HepG2 (cell line): ENCODE data around the gene IL1RAPL1. TPM values are rescaled to one million over a fixed set of nuclear protein-coding genes. Genes with fewer than 3 reads are reported as not detected.

Source experiments
- ATAC-seq: fragments of 200-7000 bp; cut with Tn5 transposase; 3 replicates; pipeline ENCODE4 v1.9.1; 2020; ENCODE audit warnings: mild to moderate bottlenecking, moderate library complexity
- BruUV-seq: library from RNA; stranded (reverse); fragments of 400-500 nt; replicated peaks from 2 replicates; lab custom pipeline; 2021; lab: Mats Ljungman, UMichigan
- CTCF ChIA-PET: fragments of 300-600 bp; formaldehyde crosslinking; extraction: SDS; loops from one replicate; lab custom pipeline; 2021; ENCODE audit warnings: low total read pairs, inconsistent platforms, low intra/inter-chr PET ratio; lab: Yijun Ruan, JAX
- POLR2A ChIA-PET: fragments of 350-600 bp; sonication (Branson Sonifier 250); formaldehyde crosslinking; loops from one replicate; lab custom pipeline; 2020; ENCODE audit warnings: antibody characterized with exemption, inconsistent platforms; lab: Yijun Ruan, JAX
- DNase-seq: peaks from one replicate; pipeline ENCODE4 v3.0.0-alpha.2; 2015; ENCODE audit warnings: low spot score
- FAIRE-seq: peaks from 3 replicates; lab custom pipeline; 2011; peaks lifted over from hg19 to GRCh38; lab: Jason Lieb, UNC
- H2AFZ ChIP-seq: one replicate; pipeline ENCODE4 v1.6.1; 2011; ENCODE audit warnings: low read length, inconsistent platforms
- H3K27ac ChIP-seq: fragments of 300-600 bp; 3 replicates; pipeline ENCODE4 v1.8.0; 2011; ENCODE audit warnings: mixed run types, mild to moderate bottlenecking, mixed read lengths, low read length, inconsistent platforms; ENCODE audit not compliant: insufficient read depth; ENCODE audit errors: extremely low read length
- H3K27me3 ChIP-seq, 2 experiments: fragments of 200-600 bp in 1 of 2; 2 replicates in 1 of 2; 3 replicates in 1 of 2; pipeline versions ENCODE4 v1.6.0 to v1.8.0; 2011; ENCODE audit warnings: low read length in 2 of 2, mild to moderate bottlenecking in 2 of 2, moderate library complexity in 2 of 2, inconsistent platforms in 1 of 2; ENCODE audit not compliant: insufficient read depth in 2 of 2, control insufficient read depth in 1 of 2
- H3K36me3 ChIP-seq, 2 experiments: fragments of 200-600 bp in 1 of 2; replicated peaks in 1 of 2; 2 replicates in 1 of 2; 3 replicates in 1 of 2; pipeline versions ENCODE4 v1.5.1 to v1.8.0; 2011; ENCODE audit warnings: low read length in 2 of 2, inconsistent platforms in 1 of 2; ENCODE audit not compliant: insufficient read depth in 2 of 2, control insufficient read depth in 1 of 2
- H3K4me1 ChIP-seq: 2 replicates; pipeline ENCODE4 v1.5.1; 2012; ENCODE audit warnings: low read length, inconsistent platforms; ENCODE audit not compliant: insufficient read depth
- H3K4me2 ChIP-seq: 2 replicates; pipeline ENCODE4 v1.6.0; 2011; ENCODE audit warnings: low read depth, low read length, inconsistent platforms
- H3K4me3 ChIP-seq, 3 experiments: fragments of 200-600 bp in 1 of 3; sonication (generic), shearing (Covaris generic) in 1 of 3; replicated peaks in 1 of 3; 2 replicates each; pipeline ENCODE4 v1.5.1; 2011 to 2016; ENCODE audit warnings: low read length in 3 of 3, inconsistent platforms in 2 of 3, low read depth in 2 of 3, mild to moderate bottlenecking in 2 of 3, control low read depth in 1 of 3, mixed read lengths in 1 of 3; ENCODE audit not compliant: insufficient read depth in 1 of 3
- H3K79me2 ChIP-seq: one replicate; pipeline ENCODE4 v1.6.1; 2011; ENCODE audit warnings: low read length, inconsistent platforms; ENCODE audit not compliant: insufficient read depth
- H3K9ac ChIP-seq: 2 replicates; pipeline ENCODE4 v1.6.0; 2011; ENCODE audit warnings: mild to moderate bottlenecking, low read depth, low read length, inconsistent platforms; ENCODE audit not compliant: insufficient read depth
- H3K9me3 ChIP-seq: 2 replicates; pipeline ENCODE4 v1.5.1; 2012; ENCODE audit warnings: mild to moderate bottlenecking, low read length
- H4K20me1 ChIP-seq: 2 replicates; pipeline ENCODE4 v1.6.0; 2011; ENCODE audit warnings: inconsistent platforms, mild to moderate bottlenecking, low read length, moderate library complexity; ENCODE audit not compliant: insufficient read depth
- AKAP8 ChIP-seq: sonication (generic); formaldehyde crosslinking; IDR thresholded peaks from 2 replicates; pipeline ENCODE4 v1.5.1; 2020; ENCODE audit warnings: mild to moderate bottlenecking, missing genetic modification reagents
- ATF1 ChIP-seq: IDR thresholded peaks from 2 replicates; pipeline ENCODE4 v1.6.1; 2016; ENCODE audit warnings: mild to moderate bottlenecking, control low read depth
- ATF3 ChIP-seq: sonication (generic); formaldehyde crosslinking; IDR thresholded peaks from 2 replicates; pipeline ENCODE4 v1.4.0; 2020; ENCODE audit warnings: missing genetic modification reagents
- HIC2 ChIP-seq: sonication (generic); formaldehyde crosslinking; IDR thresholded peaks from 2 replicates; pipeline ENCODE4 v1.9.0; 2022; ENCODE audit warnings: low read depth, missing genetic modification reagents
- HMGA1 ChIP-seq: sonication (generic); formaldehyde crosslinking; conservative IDR thresholded peaks from 2 replicates; pipeline ENCODE4 v1.4.0; 2020; ENCODE audit warnings: missing genetic modification reagents
- JDP2 ChIP-seq: sonication (generic); formaldehyde crosslinking; IDR thresholded peaks from 2 replicates; pipeline ENCODE4 v1.8.1; 2022; ENCODE audit warnings: missing genetic modification reagents, borderline replicate concordance
- MIXL1 ChIP-seq: IDR thresholded peaks from 2 replicates; pipeline ENCODE4 v1.6.1; 2016
- POGZ ChIP-seq: sonication (generic); formaldehyde crosslinking; IDR thresholded peaks from 2 replicates; pipeline ENCODE4 v1.4.0; 2020; ENCODE audit warnings: mild to moderate bottlenecking, missing genetic modification reagents
- PRPF4 ChIP-seq: fragments of 200-400 bp; formaldehyde crosslinking; IDR thresholded peaks from 2 replicates; pipeline ENCODE4 v1.6.1; 2016; ENCODE audit warnings: low read length, low read depth; ENCODE audit not compliant: poor library complexity, severe bottlenecking
- RORA ChIP-seq: sonication (generic); formaldehyde crosslinking; IDR thresholded peaks from 2 replicates; pipeline ENCODE4 v1.5.0; 2020; ENCODE audit warnings: mild to moderate bottlenecking, missing genetic modification reagents, moderate library complexity
- SNAPC2 ChIP-seq: sonication (generic); formaldehyde crosslinking; IDR thresholded peaks from 2 replicates; pipeline ENCODE4 v1.8.1; 2022; ENCODE audit warnings: mild to moderate bottlenecking, missing genetic modification reagents
- SP4 ChIP-seq: sonication (generic); formaldehyde crosslinking; IDR thresholded peaks from 2 replicates; pipeline ENCODE4 v1.8.1; 2023; ENCODE audit warnings: mild to moderate bottlenecking, missing genetic modification reagents
- TBL1XR1 ChIP-seq: fragments of 150-350 bp; IDR thresholded peaks from 2 replicates; pipeline ENCODE4 v1.6.1; 2014; ENCODE audit warnings: borderline replicate concordance, low read length; ENCODE audit not compliant: partially characterized antibody
- ZBTB10 ChIP-seq: sonication (generic); formaldehyde crosslinking; IDR thresholded peaks from 2 replicates; pipeline ENCODE4 v1.4.0; 2020; ENCODE audit warnings: missing genetic modification reagents, borderline replicate concordance
- ZNF256 ChIP-seq: sonication (generic); formaldehyde crosslinking; conservative IDR thresholded peaks from 2 replicates; pipeline ENCODE4 v1.4.0; 2020; ENCODE audit warnings: missing genetic modification reagents
- ZNF652 ChIP-seq: IDR thresholded peaks from 2 replicates; pipeline ENCODE4 v1.6.1; 2016; ENCODE audit warnings: low read depth, borderline replicate concordance
- ZSCAN29 ChIP-seq: sonication (generic); formaldehyde crosslinking; conservative IDR thresholded peaks from 2 replicates; pipeline ENCODE4 v1.4.0; 2020; ENCODE audit warnings: mild to moderate bottlenecking, missing genetic modification reagents
- WGBS: methylation state at CpG from one replicate; pipeline ENCODE4 v1.1.6; 2017; ENCODE audit warnings: low lambda C conversion rate; 5-methylcytosine and 5-hydroxymethylcytosine counted together
- in situ Hi-C: cut with HindIII; loops from 2 replicates; pipeline ENCODE4 v1.10.0; 2017; ENCODE audit warnings: low pct_unique_long_range_greater_than_20kb; ENCODE audit not compliant: extremely low pct_ligation_motif_present
- intact Hi-C: fragments of 100-400 bp; cut with micrococcal nuclease; formaldehyde crosslinking; loops from one replicate; pipeline ENCODE4 v1.10.0; 2022; ENCODE audit not compliant: unreplicated experiment
- polyA plus RNA-seq, 8 experiments: library from polyadenylated mRNA; depleted of rRNA in 3 of 8; stranded (reverse) in 7 of 8; unstranded in 1 of 8; fragments of >200 nt; fragmentation: Illumina TruSeq in 4 of 8; extraction: Trizol in 4 of 8; gene quantifications; 2 replicates each; pipeline versions ENCODE4 v1.2.1 to v1.2.3, GENCODE V29; 2011 to 2016; ENCODE audit warnings: low read depth in 4 of 8, missing spikeins in 1 of 8, mixed read lengths in 1 of 8; ENCODE audit not compliant: insufficient read depth in 1 of 8
- total RNA-seq, 5 experiments: library from RNA; depleted of rRNA; stranded (reverse); fragments of >200 nt; fragmentation: Illumina TruSeq; extraction: Trizol; gene quantifications; 2 replicates each; pipeline ENCODE4 v1.2.3, GENCODE V29; 2016; ENCODE audit warnings: low read depth in 1 of 5
- TF ChIP-seq, protein P1 (sequence below): IDR thresholded peaks from 2 replicates; pipeline ENCODE4 v1.6.1; 2016; ENCODE audit warnings: missing compliant biosample characterization, missing genetic modification reagents, borderline replicate concordance
- TF ChIP-seq, protein P2 (sequence below): fragments of 450-650 bp; IDR thresholded peaks from 2 replicates; pipeline ENCODE4 v1.6.1; 2016

IL1RAPL1 gene
- total and polyA plus RNA-seq, 2 of the 13 experiments (the other 11 are each of a cell fraction or from before 2014, with no cell fraction given) = 0.04 TPM; not detected in 1

DNA sequence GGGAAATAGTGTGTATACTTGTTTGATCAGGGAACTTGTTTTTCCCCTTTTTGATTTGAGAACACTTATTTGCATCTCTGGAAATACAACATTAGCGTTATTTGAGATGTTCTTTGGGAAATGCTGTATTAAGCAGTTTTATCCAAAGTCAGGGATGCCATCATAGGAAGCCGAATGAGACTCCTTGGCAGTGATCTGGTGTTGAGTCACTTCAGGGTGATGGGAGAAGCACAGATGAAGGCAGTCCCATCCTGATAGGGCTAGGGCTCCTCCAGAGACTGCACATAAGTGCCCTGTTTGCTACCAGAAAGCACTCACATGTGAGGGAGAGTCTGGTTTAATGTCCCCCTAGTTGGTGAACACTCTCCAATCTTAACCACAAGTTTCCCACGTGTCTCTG lies 62.3 kb downstream of the IL1RAPL1 start:
- no peaks in the 10 kb centered on the region for H3K79me2 ChIP-seq
- no TSS peak for BruUV-seq
- no peak overlapping the region for H2AFZ ChIP-seq
- no peaks in the 10 kb centered on the region for H3K36me3 ChIP-seq
- DNase-seq = no peak
- H3K4me1 ChIP-seq = no peaks in the 10 kb centered on the region
- CTCF ChIA-PET = no interaction called here
- TF ChIP-seq SNAPC2 (CRISPR knock-in tag) (no peak), MIXL1 (CRISPR knock-in tag) (no peak), TBL1XR1 (no peak), AKAP8 (CRISPR knock-in tag) (no peak), ATF1 (no peak), ZNF256 (CRISPR knock-in tag) (no peak), ATF3 (no peak), HIC2 (CRISPR knock-in tag) (no peak), ZNF652 (CRISPR knock-in tag) (no peak), POGZ (CRISPR knock-in tag) (no peak), SP4 (CRISPR knock-in tag) (no peak), HMGA1 (CRISPR knock-in tag) (no peak), JDP2 (no peak), RORA (CRISPR knock-in tag) (no peak), ZSCAN29 (CRISPR knock-in tag) (no peak), PRPF4 (no peak), ZBTB10 (no peak)
- TF ChIP-seq, protein P1, sequence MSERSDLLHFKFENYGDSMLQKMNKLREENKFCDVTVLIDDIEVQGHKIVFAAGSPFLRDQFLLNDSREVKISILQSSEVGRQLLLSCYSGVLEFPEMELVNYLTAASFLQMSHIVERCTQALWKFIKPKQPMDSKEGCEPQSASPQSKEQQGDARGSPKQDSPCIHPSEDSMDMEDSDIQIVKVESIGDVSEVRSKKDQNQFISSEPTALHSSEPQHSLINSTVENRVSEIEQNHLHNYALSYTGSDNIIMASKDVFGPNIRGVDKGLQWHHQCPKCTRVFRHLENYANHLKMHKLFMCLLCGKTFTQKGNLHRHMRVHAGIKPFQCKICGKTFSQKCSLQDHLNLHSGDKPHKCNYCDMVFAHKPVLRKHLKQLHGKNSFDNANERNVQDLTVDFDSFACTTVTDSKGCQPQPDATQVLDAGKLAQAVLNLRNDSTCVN (CRISPR knock-in tag) = no peak
- TF ChIP-seq, protein P2, sequence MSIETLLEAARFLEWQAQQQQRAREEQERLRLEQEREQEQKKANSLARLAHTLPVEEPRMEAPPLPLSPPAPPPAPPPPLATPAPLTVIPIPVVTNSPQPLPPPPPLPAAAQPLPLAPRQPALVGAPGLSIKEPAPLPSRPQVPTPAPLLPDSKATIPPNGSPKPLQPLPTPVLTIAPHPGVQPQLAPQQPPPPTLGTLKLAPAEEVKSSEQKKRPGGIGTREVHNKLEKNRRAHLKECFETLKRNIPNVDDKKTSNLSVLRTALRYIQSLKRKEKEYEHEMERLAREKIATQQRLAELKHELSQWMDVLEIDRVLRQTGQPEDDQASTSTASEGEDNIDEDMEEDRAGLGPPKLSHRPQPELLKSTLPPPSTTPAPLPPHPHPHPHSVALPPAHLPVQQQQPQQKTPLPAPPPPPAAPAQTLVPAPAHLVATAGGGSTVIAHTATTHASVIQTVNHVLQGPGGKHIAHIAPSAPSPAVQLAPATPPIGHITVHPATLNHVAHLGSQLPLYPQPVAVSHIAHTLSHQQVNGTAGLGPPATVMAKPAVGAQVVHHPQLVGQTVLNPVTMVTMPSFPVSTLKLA = no peak
- TF ChIP-seq, all 625 proteins: peak for 0
- Histone ChIP-seq H3K9me3 (no peaks in the 10 kb centered on the region), H3K4me3 (no peak overlapping the region), H4K20me1 (no peaks in the 10 kb centered on the region), H3K4me2 (no peak overlapping the region), H3K27me3 (no peaks in the 10 kb centered on the region), H3K9ac (no peak overlapping the region), H3K27ac (no peak overlapping the region)
- WGBS = 0% methylated on average over 3 of the region's 3 CpGs
- FAIRE-seq (no peak), ATAC-seq (no peak)
- intact Hi-C loops (no loop called here), in situ Hi-C loops (no loop called here)
- POLR2A ChIA-PET = no interaction called here
